Mucosa of stomach (tissue), 1 donor: Measurements from ENCODE around the gene FEN1.

Experiments used
- H3K27me3 ChIP-seq: one replicate; pipeline ENCODE4 v1.7.0; 2013; ENCODE audit warnings: mild to moderate bottlenecking, low read length; ENCODE audit not compliant: control insufficient read depth, insufficient read depth
- H3K36me3 ChIP-seq: one replicate; pipeline ENCODE4 v1.7.0; 2013; ENCODE audit warnings: low read length; ENCODE audit not compliant: control insufficient read depth, insufficient read depth
- H3K4me1 ChIP-seq: one replicate; pipeline ENCODE4 v1.7.0; 2013; ENCODE audit warnings: mild to moderate bottlenecking, low read length; ENCODE audit not compliant: control insufficient read depth, insufficient read depth
- H3K4me3 ChIP-seq: one replicate; pipeline ENCODE4 v1.7.0; 2013; ENCODE audit warnings: low read length
- H3K9ac ChIP-seq: one replicate; pipeline ENCODE4 v1.7.0; 2013; ENCODE audit warnings: mild to moderate bottlenecking, low read length, moderate library complexity
- H3K9me3 ChIP-seq: one replicate; pipeline ENCODE4 v1.7.0; 2013; ENCODE audit warnings: mild to moderate bottlenecking, low read length, moderate library complexity; ENCODE audit not compliant: control insufficient read depth
- donor health status: Pancreatic carcinoma.

FEN1 gene

GRCh38 chr11:61779666-61780525, 12.8 kb upstream of the FEN1 start:
- peaks cover 22% of the 10 kb centered on the region for H3K4me1 ChIP-seq
- no peaks in the 10 kb centered on the region for H3K27me3 ChIP-seq
- H3K9ac ChIP-seq, result no peak overlapping the region
- H3K36me3 ChIP-seq, result peaks cover 22% of the 10 kb centered on the region
- no peaks in the 10 kb centered on the region for H3K9me3 ChIP-seq
- H3K4me3 ChIP-seq, result no peak overlapping the region

- peaks cover 22% of the 10 kb centered on the region for H3K36me3 ChIP-seq
- H3K9ac ChIP-seq, result no peak overlapping the region
Observed at GRCh38 chr11:61780581-61781162, 12.0 kb upstream of the FEN1 start.

GRCh38 chr11:61781585-61781984, 11.1 kb upstream of the FEN1 start:
- H3K4me3 ChIP-seq, result no peak overlapping the region
- peaks cover 5% of the 10 kb centered on the region for H3K4me1 ChIP-seq
- no peak overlapping the region for H3K9ac ChIP-seq
- H3K27me3 ChIP-seq, result no peaks in the 10 kb centered on the region
- H3K9me3 ChIP-seq, result no peaks in the 10 kb centered on the region
- H3K36me3 ChIP-seq, result peaks cover 17% of the 10 kb centered on the region

More at GRCh38 chr11:61780581-61781162, 12.0 kb upstream of the FEN1 start:
- Histone ChIP-seq H3K4me1 (peaks cover 14% of the 10 kb centered on the region), H3K9me3 (no peaks in the 10 kb centered on the region), H3K4me3 (no peak overlapping the region), H3K27me3 (no peaks in the 10 kb centered on the region)

- H3K4me3 ChIP-seq, result no peak overlapping the region
- no peaks in the 10 kb centered on the region for H3K9me3 ChIP-seq
- no peak overlapping the region for H3K9ac ChIP-seq
- H3K27me3 ChIP-seq, result no peaks in the 10 kb centered on the region
- peaks cover 19% of the 10 kb centered on the region for H3K36me3 ChIP-seq
- H3K4me1 ChIP-seq, result no peaks in the 10 kb centered on the region
Observed at GRCh38 chr11:61782299-61782698, 10.4 kb upstream of the FEN1 start.

GRCh38 chr11:61782841-61783240, 9.9 kb upstream of the FEN1 start:
- Histone ChIP-seq H3K27me3 (no peaks in the 10 kb centered on the region), H3K36me3 (peaks cover 19% of the 10 kb centered on the region)

GRCh38 chr11:61783717-61784505, 8.8 kb upstream of the FEN1 start:
- Histone ChIP-seq H3K36me3 (peaks cover 10% of the 10 kb centered on the region), H3K9me3 (no peaks in the 10 kb centered on the region), H3K9ac (no peak overlapping the region), H3K4me3 (no peak overlapping the region), H3K27me3 (no peaks in the 10 kb centered on the region), H3K4me1 (peaks cover 11% of the 10 kb centered on the region)

More at GRCh38 chr11:61782841-61783240, 9.9 kb upstream of the FEN1 start:
- Histone ChIP-seq H3K4me3 (no peak overlapping the region), H3K9me3 (no peaks in the 10 kb centered on the region), H3K9ac (no peak overlapping the region), H3K4me1 (peaks cover 2% of the 10 kb centered on the region)

GRCh38 chr11:61784506-61784805, 8.3 kb upstream of the FEN1 start:
- no peaks in the 10 kb centered on the region for H3K27me3 ChIP-seq
- H3K9ac ChIP-seq, result no peak overlapping the region
- peaks cover 11% of the 10 kb centered on the region for H3K4me1 ChIP-seq
- H3K9me3 ChIP-seq, result no peaks in the 10 kb centered on the region
- no peak overlapping the region for H3K4me3 ChIP-seq
- H3K36me3 ChIP-seq, result peaks cover 10% of the 10 kb centered on the region

- Histone ChIP-seq H3K36me3 (peaks cover 10% of the 10 kb centered on the region), H3K9ac (no peak overlapping the region), H3K27me3 (no peaks in the 10 kb centered on the region), H3K9me3 (no peaks in the 10 kb centered on the region), H3K4me3 (no peak overlapping the region), H3K4me1 (peaks cover 11% of the 10 kb centered on the region)
Observed at GRCh38 chr11:61785837-61786402, 6.8 kb upstream of the FEN1 start.

- Histone ChIP-seq H3K9ac (no peak overlapping the region), H3K36me3 (peaks cover 10% of the 10 kb centered on the region), H3K27me3 (no peaks in the 10 kb centered on the region), H3K9me3 (no peaks in the 10 kb centered on the region), H3K4me1 (peaks cover 19% of the 10 kb centered on the region), H3K4me3 (no peak overlapping the region)
Observed at GRCh38 chr11:61787928-61788491, 4.7 kb upstream of the FEN1 start.

- Histone ChIP-seq H3K9ac (peak overlapping the region; percentile 97), H3K27me3 (no peaks in the 10 kb centered on the region), H3K36me3 (peaks cover 3% of the 10 kb centered on the region), H3K4me1 (peaks cover 26% of the 10 kb centered on the region), H3K4me3 (peak overlapping the region; percentile 89), H3K9me3 (no peaks in the 10 kb centered on the region)
Observed at GRCh38 chr11:61791737-61792309, 888 bp upstream of the FEN1 start.

- H3K27me3 ChIP-seq, result no peaks in the 10 kb centered on the region
- H3K4me1 ChIP-seq, result peaks cover 21% of the 10 kb centered on the region
- peak overlapping the region; percentile 89 for H3K4me3 ChIP-seq
- no peaks in the 10 kb centered on the region for H3K36me3 ChIP-seq
- H3K9ac ChIP-seq, result peak overlapping the region; percentile 97
- no peaks in the 10 kb centered on the region for H3K9me3 ChIP-seq
Observed at GRCh38 chr11:61793083-61793828, 545 bp downstream of the FEN1 start.
